ENCODE data around the gene IL17C. TPM values are rescaled to one million over a fixed set of nuclear protein-coding genes. Genes with fewer than 3 reads are reported as not detected.

Gene IL17C
- total and polyA plus RNA-seq, 12 donors, result not detected

DNA sequence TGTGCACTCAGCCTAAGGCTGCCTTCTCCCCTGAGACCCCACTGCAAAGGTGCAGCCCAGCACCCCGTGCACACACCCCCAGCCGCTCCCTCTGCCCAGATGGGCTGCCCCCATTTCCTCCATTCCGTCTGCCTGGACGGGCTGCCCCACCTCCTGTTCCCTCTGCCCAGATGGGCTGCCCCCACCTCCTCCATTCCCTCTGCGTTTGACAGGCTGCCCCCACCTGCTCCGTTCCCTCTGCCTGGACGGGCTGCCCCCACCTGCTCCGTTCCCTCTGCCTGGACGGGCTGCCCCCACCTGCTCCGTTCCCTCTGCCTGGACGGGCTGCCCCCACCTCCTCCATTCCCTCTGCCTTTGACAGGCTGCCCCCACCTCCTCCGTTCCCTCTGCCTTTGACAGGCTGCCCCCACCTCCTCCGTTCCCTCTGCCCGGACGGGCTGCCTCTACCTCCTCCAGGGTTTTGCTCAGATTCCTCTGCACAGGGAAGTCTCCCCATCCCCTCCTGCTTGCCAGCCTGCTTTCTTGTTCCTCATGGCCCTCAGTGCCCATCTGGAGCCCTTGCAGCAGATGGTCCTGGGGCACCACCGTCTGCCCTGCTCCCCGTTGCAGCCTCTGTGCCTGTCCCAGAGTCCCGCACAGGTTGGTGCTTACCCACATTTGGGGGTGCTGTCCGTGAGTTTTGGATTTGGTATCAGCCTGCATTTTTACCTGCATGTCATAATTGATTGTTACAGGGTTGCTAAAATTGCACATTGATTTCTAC, 23.4 kb upstream of the IL17C start:
- H3K4me3 ChIP-seq, result no peak overlapping the region
- H3K4me1 ChIP-seq (replicated peaks in 1 of 2), result peaks cover 0 to 11% of the 10 kb centered on the region in 2 donors
- no peaks in the 10 kb centered on the region for H3K9me3 ChIP-seq (replicated peaks in 1 of 3)
- TF ChIP-seq POLR2A (IDR thresholded peaks at IDR 0.05), result no peak
- TF ChIP-seq, protein P1, sequence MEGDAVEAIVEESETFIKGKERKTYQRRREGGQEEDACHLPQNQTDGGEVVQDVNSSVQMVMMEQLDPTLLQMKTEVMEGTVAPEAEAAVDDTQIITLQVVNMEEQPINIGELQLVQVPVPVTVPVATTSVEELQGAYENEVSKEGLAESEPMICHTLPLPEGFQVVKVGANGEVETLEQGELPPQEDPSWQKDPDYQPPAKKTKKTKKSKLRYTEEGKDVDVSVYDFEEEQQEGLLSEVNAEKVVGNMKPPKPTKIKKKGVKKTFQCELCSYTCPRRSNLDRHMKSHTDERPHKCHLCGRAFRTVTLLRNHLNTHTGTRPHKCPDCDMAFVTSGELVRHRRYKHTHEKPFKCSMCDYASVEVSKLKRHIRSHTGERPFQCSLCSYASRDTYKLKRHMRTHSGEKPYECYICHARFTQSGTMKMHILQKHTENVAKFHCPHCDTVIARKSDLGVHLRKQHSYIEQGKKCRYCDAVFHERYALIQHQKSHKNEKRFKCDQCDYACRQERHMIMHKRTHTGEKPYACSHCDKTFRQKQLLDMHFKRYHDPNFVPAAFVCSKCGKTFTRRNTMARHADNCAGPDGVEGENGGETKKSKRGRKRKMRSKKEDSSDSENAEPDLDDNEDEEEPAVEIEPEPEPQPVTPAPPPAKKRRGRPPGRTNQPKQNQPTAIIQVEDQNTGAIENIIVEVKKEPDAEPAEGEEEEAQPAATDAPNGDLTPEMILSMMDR (IDR thresholded peaks at IDR 0.05), result no peak
- DNase-seq, result no peak
- H3K36me3 ChIP-seq (replicated peaks in 1 of 2), result peaks cover 0 to 30% of the 10 kb centered on the region in 2 donors
- intact Hi-C loops (cut with DNase I), result no loop called here
- no peaks in the 10 kb centered on the region for H3K27me3 ChIP-seq
- 89 to 91% (median 90%) methylated on average over 17 to 19 of the region's 19 CpGs for WGBS, 4 donors
- no peak overlapping the region for H3K27ac ChIP-seq

DNA sequence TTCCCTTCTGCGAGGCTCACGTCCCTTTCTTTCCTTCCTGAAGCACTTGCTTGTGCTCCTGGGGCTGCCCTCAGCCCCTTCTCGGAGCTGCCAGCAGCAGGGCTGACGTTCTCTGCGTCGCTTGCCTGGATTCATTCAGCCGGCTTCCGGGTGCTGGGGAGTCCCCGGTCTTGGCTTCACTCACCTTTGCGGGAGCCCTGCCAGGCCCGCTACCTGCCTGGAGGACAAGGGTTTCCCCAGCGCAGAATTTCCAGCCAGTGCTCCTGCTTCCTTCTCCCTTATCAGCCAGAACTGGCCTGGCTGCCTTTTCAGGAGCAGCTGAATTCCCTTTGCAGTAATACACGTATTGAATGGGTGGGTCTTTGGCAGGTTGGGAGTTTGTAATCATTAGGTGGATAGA, 22.1 kb upstream of the IL17C start:
- no peak for TF ChIP-seq POLR2A (IDR thresholded peaks at IDR 0.05)
- no peaks in the 10 kb centered on the region for H3K9me3 ChIP-seq (replicated peaks in 1 of 3)
- H3K27ac ChIP-seq, result no peak overlapping the region
- H3K27me3 ChIP-seq, result no peaks in the 10 kb centered on the region
- H3K4me1 ChIP-seq (replicated peaks in 1 of 2), result peaks cover 0 to 11% of the 10 kb centered on the region in 2 donors
- peaks cover 0 to 16% of the 10 kb centered on the region in 2 donors for H3K36me3 ChIP-seq (replicated peaks in 1 of 2)
- no peak for DNase-seq
- 92 to 96% (median 95%) methylated on average over 13 of the region's 13 CpGs for WGBS, 4 donors
- no peak overlapping the region for H3K4me3 ChIP-seq
- intact Hi-C loops (cut with DNase I), result no loop called here

DNA sequence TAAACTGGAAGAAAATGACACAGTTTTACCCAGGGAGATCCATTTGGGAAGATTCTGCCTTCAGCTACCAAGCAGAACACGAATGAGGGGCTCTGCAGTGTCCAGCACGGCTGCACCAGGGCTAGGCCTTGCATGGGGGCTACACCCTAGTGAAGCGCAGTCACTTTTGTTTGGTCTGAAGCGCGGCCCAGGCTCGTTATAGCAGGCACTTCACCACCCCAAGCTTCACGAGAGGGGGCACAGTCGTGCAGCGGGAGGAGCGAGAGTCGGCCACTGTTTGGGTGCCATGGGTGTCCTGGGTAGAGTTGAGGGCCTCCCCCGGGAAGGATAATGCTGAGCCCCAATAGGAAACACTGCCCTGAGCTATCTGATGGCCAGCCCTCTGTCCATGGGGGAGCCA, 21.6 kb upstream of the IL17C start:
- no peak for TF ChIP-seq POLR2A (IDR thresholded peaks at IDR 0.05)
- TF ChIP-seq, protein P1 (IDR thresholded peaks at IDR 0.05), result no peak
- DNase-seq, result no peak
- WGBS, 4 donors, result 90 to 96% (median 94%) methylated on average over 6 to 12 of the region's 12 CpGs
- Histone ChIP-seq H3K27me3 (no peaks in the 10 kb centered on the region), H3K9me3 (replicated peaks in 1 of 3) (no peaks in the 10 kb centered on the region), H3K27ac (no peak overlapping the region), H3K36me3 (replicated peaks in 1 of 2) (peaks cover 0 to 12% of the 10 kb centered on the region in 2 donors), H3K4me1 (replicated peaks in 1 of 2) (peaks cover 0 to 11% of the 10 kb centered on the region in 2 donors), H3K4me3 (no peak overlapping the region)
- intact Hi-C loops (cut with DNase I), result no loop called here

DNA sequence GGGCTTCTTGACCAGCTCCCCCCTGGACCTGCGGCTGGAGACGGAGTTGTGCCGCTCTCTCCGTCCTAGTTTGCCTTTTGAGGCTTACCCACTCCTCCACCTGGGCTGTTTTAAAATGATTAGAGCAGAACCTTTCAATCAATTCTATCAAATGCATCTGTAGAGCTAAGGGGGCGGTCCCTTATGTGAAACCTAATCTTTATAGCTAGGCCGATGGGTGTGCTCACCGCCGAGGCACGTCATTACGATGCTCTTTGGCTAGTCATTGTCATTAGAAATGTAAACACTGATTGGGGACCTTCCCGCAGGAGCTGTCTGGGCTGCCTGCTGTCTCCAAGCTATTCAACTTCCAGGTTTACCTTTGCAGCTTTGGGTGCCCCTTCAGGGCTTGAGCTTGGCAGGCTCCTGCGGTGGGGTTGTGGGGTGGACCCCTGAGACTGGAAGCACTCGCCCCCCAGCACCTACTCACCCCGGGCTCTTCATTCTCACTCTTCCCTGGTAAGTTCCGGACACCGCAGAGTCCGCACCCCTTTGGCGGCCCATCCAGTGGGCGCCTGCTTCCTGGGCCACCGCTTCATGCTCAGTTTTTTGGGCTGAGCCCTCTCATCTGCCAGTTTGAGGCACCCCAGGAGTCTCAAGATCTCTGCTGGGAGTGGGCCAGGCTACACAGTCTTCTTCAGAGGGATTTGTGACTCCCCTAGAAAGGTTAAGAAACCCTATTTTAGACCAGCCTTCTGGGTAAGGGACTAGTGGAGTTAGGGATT, 20.9 kb upstream of the IL17C start:
- Histone ChIP-seq H3K27ac (no peak overlapping the region), H3K4me1 (replicated peaks in 1 of 2) (peaks cover 0 to 11% of the 10 kb centered on the region in 2 donors), H3K9me3 (replicated peaks in 1 of 3) (no peaks in the 10 kb centered on the region), H3K4me3 (no peak overlapping the region), H3K36me3 (replicated peaks in 1 of 2) (peaks cover 0 to 14% of the 10 kb centered on the region in 2 donors), H3K27me3 (no peaks in the 10 kb centered on the region)
- intact Hi-C loops (cut with DNase I), result no loop called here
- DNase-seq, result no peak
- 94 to 96% (median 95%) methylated on average over 19 to 20 of the region's 20 CpGs for WGBS, 4 donors
- no peak for TF ChIP-seq POLR2A (IDR thresholded peaks at IDR 0.05)
- TF ChIP-seq, protein P1 (IDR thresholded peaks at IDR 0.05), result no peak
